Posterior vena cava (tissue), 2 donors: Measurements from ENCODE around the gene TANGO2. TPM values are rescaled to one million over a fixed set of nuclear protein-coding genes. Genes with fewer than 3 reads are reported as not detected.

Experiments used
- DNase-seq: peaks from one replicate; pipeline ENCODE4 v3.0.0-alpha.2; 2020; ENCODE audit warnings: low spot score
- intact Hi-C, 2 donors: fragments of 100-400 bp; cut with DNase I; formaldehyde crosslinking; loops; one replicate each; pipeline versions ENCODE4 v1.14.1 to v1.14.2; 2022 to 2023
- long read RNA-seq, 2 donors: library from polyadenylated mRNA; unstranded; transcript quantifications; one replicate each; pipeline ENCODE4 v2.0.0, GENCODE V29; 2020 to 2021
- total RNA-seq, 2 donors: library from RNA; stranded (reverse); fragmentation: NEBNext Ultra II Directional; extraction: Animal tissue kit (Norgen Biotek cat#: 25700); gene quantifications; one replicate each; pipeline ENCODE4 v1.2.1, GENCODE V29; 2021
- donor health status: DM: yes; HTN: yes; CAD: no.
- donor health status: DM: yes; HTN: yes; CAD: no.

The TANGO2 gene, protein sequence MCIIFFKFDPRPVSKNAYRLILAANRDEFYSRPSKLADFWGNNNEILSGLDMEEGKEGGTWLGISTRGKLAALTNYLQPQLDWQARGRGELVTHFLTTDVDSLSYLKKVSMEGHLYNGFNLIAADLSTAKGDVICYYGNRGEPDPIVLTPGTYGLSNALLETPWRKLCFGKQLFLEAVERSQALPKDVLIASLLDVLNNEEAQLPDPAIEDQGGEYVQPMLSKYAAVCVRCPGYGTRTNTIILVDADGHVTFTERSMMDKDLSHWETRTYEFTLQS
- total RNA-seq = 10 to 100 TPM; 28.4 to 31.1 TPM
- long read RNA-seq, donor 1, partial matches to known transcripts = 0 of 15 reads
- long read RNA-seq, donor 1, other reads (novel, unspliced or antisense) = 10 of 15 reads
- long read RNA-seq, donor 2, transcript TANGO2-201 (9 exons, 2,273 nt) = major isoform, 7 of 87 reads
- long read RNA-seq, donor 2, transcript TANGO2-202 (7 exons, 2,011 nt) = minor isoform, 6 of 87 reads
- long read RNA-seq, donor 2, partial matches to known transcripts = 14 of 87 reads
- long read RNA-seq, donor 2, other reads (novel, unspliced or antisense) = 49 of 87 reads

DNA sequence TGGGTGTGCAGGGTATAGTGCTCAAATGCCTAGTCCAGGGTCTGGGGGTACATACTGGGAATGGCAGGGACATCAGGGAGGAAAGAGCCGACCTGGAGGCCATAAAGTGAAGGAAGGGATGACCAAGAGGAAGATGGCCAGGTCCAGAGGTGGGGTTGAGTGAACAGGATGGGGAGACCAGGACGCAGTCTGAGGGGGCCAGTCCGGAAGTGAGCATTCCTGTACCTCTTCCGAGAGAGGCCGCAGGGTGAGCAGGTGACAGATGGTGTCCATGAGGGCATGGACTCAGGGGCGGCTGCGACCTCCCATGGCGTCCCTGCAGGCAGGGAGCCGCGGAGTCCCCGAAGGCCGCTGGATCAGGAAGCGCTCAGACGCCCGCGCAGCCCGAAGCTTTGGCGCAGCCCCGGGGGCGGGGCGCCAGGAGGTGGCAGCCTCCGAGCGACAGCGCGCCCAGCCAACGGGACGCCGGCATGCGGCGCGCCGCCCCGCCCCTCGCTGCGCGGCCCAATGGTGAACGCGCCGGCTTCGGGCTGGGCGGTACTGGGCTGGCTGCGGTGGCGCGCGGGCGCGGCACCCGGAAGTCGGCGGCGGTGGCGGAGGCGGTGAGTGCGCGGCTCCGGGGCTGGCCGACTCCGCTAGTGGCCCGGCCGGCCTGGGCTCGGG, at the start of gene TANGO2:
TANGO2 (plus strand) TSS at position 578 of the 663 bp plus-strand sequence. CDS start 15,689 bp downstream, outside the sequence.
- intact Hi-C loops = no loop called here
- DNase-seq = peak; percentile 98

DNA sequence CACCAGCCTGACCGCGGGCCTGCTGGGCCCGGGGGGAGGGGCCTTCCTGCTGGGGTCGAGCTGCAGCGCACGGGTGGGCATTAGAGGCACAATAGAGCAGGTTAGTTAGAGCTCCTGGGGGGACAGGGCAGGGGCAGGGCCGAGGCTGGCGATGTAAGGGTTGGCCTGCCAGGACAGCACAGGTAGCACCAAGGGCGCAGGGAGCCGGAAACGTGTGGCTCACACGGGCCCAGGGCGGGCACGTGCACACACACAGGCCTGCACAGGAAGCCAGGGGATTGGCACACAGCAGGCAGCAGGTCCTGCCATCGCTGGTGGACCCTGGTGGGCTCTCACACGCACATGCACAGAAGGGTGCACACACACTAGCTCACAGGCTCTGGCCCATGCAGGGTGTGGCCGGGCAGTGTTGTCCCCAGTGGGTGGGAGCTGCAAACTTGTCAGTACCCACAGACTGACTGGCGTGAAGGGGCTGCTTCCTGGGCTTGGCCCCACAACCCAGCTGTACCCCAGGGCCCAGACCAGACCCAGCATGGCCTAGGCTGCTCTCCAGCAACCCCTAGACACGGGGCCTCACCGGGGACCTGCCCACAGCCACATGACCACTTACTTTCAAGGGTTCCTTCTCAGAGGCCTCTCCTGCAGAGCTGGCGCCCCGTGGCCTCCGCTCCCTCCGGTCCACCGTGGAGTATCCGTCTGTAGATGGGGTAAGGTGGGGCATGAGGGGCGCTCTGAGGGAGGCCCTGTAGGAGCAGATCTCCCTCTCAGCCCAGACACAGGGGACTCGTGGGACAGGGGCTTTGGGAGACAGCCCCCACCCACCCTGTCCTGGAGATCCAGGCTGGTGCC, 49.4 kb upstream of the TANGO2 start:
- intact Hi-C loops = loop anchor here (2.0 kb wide), 1 partner anchor 41 kb away; no protein-coding TSS in a partner anchor

DNA sequence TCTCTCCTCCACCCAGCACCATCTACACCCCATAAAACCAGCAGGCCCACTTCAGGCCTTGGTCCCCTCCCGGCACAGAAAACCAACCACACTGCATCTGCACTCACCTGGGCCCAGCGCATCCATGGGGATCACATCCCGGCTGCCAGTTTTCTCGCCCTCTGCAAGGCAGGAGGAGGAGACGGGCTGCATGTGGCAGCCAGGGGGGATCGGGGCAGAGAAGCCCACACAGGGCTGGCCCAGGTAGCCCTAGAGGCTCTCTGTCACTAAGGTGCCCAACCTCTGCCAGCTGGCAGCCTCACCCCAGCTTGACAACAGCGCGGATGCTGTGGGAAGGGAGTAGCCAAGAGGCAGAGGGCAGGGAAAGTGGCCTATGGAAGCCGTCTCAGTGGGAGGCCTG, 48.7 kb upstream of the TANGO2 start:
- intact Hi-C loops = no loop called here

More for the DNA sequence above, 49.4 kb upstream of the TANGO2 start:
- DNase-seq = no peak

DNA sequence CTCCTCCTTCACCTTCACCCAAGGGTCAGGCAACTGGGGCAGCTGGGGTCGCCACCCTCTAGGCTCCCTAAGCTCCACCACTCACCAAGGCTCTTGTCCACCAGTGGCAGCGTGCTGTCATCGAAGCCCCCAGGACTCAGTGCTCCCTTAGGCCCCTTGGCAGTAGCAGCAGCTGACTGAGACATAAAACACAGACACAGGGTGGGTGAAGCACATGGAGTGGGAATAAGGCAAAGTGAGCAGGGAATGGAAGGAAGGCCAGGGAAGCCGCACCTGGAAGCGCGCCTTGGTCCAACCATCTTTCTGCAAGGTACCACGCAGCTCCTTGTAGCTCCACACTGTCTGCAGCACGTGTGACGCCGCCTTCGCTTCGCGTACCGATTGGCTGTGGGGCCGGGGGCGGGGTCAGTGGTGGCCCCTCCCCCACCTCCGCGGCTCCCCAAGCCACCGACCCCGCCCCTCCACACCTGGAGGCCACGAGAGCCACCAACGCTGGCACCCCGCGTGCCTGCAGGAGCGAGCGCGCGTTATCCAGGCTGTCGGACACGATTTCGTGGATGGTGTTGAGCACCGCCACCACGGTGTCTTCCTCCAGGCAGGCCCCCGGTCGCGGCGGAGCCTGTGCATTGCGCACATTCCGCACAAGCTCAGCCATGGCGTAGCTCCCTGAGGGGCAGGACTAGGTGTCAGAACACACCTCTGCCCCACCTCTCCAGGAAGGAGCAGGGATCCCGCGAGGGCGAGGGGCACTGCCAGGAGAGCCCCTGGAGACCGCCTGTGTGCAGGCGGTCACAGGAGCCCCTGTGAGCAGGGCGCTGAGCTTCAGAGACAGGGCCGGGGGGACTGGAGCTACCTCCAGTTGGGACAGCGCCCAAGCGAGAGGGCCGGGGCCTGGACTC, 48.0 kb upstream of the TANGO2 start:
- intact Hi-C loops = no loop called here
- DNase-seq = no peak

More for the DNA sequence above, 48.7 kb upstream of the TANGO2 start:
- DNase-seq = no peak

DNA sequence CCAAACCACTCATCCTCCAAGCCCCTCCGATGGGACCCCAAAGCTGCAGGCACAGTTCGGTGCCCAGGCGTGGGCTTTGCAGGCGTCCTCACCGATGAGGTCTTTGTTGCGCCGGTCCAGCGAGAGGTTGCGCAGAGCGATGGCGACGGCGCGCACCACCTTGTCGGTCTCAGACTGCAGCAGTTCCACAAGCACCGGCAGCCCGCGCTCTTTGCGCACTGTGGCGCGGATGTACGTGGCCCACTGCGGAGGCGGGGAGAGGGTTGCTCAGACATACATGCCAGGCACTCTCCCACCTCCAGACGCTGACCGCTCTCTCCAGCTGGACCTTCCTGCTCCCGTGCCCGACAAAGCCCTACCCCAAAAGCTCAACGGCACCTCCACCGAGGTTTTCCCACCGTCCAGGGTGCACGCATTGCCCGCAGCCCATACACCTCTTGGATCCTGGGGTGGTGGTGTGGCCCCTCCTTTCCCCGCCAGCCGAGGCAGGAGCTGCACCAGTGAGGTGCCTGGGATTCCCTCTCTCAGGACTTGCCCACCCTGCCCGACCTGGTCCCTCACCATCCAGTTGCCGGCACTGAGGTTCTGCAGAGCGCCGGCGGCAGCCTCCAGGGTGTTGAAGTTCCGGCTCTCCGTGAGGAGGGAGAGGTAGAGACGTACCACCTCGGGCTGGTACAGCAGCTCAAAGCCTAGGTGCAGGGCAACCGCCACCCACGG, 47.2 kb upstream of the TANGO2 start:
- intact Hi-C loops = no loop called here
- DNase-seq = no peak

DNA sequence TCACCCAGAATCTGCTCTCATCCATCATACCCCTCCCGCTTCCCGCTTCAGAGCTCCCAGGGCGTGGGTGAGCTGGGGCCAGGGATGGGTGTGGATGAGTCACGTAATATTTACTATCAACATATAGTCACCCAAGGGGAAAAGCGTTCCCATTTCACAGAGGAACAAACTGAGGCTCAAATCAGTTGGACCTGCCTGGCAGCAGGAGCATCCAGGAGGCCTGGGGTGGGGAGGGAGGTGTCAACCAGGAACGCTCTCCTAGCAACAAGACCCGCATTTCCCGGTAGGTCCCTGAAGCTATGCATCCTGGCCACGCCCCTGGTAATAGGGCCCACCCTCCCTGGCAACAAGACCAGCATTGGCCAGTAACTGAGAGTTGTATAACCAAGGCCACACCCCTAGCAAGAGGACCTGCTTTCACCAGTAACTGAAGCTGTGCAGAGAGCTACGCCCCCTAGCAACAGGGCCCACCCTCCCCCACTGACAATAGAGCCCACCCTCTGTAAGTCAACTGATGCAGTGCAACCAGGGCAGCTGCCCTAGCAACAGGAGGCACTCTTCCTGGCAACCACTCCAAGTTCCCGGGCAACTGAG, 46.5 kb upstream of the TANGO2 start:
- DNase-seq = no peak
- intact Hi-C loops = no loop called here

DNA sequence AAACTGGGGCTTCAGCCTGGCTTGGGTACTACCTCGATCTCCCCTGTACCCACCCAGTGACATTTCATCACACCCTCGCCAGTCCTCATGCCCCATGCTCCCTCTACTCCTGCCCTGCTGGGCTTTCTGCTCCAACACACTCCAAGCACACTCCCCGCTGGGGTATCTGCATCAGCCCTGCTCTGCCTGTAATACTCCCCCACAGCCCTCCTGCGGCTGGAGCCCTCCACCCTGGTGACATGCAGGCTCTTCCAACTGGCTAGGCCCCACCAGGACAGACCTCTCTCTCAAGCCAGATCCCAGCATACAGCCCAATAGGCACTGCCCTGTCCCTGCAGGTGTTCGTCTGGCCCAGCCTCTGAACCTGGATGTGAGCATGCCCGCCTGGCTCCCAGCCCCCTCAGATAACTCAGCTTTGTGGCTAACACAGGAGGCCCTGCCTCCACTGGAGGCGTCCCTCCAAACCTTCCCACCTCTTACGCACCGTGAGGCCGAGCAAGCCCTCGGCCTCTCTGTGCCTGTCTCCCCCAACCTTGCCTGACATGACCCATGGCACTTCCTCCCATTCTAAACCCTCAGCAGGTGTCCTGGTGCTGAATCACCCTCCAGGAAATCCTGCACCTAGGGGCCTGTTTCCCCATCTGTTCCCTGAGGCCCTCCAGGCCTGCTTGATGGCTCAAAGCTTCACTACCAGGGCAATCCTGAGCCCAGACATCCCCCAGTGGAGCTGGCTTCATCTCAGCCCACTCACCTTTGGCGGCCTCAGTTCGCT, 45.8 kb upstream of the TANGO2 start:
- intact Hi-C loops = no loop called here
- DNase-seq = no peak

DNA sequence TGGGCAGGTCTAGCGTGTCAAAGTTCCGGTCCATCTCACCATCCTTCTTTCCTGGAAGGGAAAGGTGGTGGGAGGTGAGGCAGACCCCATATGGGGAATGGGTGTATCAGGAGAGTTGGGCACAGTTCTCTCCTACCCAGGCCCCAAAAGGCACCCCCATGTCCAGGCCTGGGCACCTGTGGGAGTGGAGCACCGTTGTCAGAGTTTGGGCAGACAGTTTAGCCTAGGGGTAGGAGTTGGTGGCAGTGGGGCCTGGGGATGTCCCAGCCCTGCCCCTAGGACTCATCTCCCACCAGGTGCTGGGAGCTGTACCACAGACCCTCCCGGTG, 45.2 kb upstream of the TANGO2 start:
- intact Hi-C loops = no loop called here
- no peak for DNase-seq

DNA sequence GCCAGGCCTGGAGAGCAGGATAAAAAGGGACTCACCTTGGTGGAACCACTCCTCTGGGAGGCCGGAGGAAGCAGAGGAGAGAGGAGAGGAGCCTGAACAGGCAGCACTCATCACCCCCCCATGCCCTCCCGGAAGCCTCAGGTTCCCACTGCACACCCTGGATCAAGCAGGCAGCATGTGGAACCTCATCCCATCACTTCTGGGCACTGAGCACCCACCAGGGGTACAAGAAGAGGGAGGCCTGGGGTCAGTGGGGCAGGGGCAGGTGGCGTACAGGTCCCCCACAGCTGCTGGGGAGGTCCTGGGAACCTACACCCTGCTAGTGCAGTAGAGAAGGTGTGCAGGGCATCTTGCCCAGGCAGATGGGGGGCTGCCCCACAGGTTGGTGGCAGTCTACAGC, 44.2 kb upstream of the TANGO2 start:
- intact Hi-C loops = no loop called here
- no peak for DNase-seq

DNA sequence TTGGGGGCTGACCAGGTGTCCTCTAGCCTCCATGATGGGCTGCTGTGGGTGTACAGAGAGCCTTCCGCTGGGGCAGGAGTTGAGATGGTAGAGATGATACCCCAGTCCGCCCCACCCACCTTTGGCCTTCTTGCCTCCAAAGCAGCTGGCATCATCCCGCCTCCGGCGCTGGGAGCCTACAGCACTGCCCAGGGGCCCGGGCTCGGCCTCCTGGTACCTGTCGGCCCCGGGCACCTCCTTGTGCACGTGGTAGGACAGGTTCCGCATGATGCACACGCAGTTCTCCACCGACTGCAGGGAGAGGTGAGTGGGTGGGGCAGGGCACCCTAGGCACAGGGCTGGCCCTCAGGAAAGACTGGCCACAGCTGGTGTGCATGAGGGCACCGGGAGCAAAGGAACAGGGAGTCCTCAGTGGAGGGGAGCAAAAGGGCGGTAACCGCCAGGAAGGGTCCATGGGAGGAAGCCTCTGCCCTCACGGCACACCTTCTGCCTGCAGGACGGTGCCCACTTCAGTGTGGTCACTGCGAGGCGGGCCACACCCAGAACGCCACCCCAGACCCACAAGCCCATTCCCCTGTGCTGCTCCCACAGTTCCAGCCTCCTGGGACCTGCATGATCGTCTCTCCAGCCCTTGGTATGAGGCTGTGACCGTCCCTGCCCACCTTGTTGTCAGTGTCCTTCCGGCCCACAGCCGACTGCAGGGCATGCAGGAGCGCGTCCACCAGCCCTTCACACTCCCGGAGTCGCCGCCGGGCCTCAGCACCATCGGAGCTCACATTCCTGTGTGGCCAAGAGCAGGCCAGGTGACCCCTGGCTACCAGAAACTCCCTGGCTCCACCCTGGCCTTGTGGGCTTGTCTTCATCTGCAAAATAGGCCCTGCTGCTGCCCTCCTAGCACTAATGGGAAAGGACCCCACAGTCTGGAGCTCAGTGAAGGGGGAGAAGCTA, 43.3 kb upstream of the TANGO2 start:
- DNase-seq = no peak
- intact Hi-C loops = no loop called here

DNA sequence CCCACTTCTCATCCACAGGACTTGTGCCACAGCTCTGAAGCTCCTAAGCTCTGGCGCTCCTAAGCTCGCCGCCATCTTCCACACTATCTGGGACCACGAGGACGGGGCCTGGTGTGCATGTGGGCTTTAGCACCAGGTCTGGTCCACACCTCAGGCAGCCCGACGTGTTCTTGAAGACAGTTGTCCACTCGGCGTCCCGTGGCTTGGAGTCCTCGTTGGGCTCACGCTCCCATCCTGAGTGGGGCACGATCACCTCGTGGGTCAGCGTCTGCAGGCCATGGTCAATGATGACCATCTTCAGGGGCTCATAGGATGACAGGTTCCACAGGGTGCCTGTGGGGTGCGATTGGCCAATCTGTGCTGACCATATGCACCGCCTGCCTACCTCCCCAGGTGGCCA, 42.2 kb upstream of the TANGO2 start:
- DNase-seq = no peak
- intact Hi-C loops = no loop called here

DNA sequence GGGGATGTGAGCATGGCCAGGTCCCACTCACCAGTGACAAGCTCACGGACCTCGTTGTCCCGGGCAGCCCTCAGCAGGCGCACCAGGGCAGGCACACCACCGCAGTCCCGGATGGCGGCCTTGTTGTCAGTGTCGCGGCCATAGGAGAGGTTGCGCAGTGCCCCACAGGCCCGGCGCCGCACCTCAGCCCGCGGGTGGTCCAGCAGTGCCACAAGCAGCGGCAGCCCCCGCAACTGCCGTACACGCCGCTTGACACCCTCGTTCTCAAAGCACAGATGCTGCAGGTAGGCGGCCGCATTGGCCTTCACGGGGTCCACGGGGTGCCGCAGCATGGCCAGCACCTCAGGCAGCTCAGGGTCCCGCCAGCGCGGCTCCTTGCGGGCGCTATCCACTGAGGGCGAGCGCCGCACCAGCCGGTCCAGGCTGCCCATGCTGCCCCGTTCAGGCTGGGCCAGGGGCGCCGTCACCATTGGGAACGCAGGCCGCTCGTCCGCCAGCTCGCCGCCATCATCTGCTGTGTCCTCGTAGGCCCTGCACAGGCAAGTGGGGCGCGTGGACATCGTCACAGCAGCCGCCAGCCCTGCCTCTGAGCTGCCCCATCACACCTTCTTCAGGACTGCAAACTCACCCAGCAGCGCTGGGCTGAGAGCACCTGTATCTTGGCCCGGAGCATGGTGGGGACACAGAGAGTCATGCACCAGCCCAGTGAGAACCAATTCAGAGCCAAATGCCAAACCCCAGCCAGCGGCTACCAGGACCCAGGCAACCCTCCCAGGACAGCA, 41.0 kb upstream of the TANGO2 start:
- DNase-seq = no peak
- intact Hi-C loops = no loop called here

DNA sequence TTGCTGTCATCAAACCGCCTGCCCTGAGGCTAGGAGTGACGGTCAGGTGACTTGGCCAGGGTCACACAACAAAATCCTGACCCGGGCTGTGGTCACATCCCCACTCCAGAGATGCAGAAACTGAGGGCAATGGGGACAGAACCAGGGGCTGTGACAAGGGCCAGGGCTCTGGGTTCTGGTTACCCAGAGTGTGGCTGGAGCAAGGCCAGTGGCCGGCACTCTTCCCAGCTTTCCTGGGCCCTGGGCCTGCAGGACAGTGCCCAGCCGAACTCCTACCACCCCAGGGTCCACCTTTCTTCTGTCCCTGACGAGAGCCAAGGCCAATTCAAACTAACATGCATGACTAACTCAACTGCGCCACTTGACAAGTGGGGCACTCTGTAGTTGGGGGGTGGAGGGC, 40.1 kb upstream of the TANGO2 start:
- DNase-seq = peak; percentile 67
- intact Hi-C loops = no loop called here

DNA sequence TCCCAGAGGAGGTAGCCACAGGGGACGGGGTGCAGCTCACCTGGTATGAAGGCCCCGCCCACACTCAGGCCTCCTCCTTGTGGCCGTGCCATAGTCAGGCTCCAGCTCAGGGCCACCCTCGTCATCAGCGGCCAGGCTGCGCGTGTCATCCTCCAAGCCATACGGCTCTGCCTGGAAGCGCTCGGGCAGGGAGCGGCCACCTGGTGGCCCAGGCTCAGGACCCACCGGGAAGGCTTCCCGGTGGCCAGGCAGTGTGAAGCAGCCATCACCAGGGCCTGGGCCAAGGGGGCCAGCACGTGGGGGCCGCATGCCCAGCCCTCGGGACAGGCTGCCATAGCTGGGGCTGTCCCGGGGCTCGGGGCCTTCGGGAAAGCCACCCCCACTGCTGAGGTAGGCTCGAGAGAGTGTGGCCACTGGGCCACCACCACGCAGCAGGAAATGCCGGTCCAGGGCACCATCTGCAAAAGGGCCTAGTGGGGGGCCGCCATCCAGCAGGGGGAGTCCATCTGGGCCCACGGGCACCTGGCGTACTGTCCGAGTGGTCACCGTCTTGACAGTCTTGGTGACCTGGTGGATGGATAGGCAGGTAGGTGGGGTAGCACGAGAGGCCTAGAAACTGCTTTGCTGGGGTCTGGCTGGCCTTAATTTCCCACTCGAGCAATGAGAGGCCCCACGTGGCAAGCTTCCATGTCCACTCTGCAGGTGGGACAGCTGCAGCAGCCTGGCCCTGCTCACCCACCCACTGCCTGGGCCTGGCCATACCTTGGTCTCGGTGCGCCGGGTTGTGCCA, 39.5 kb upstream of the TANGO2 start:
- intact Hi-C loops = no loop called here
- peak; percentile 80 for DNase-seq
